IPS-18a (cell line): ENCODE results near the gene HADH.
"Not testable (repeated sequence)": the region's sequence is repeated elsewhere in the genome, so short reads cannot be mapped to it uniquely, and the experiment has no call there.

Experiments
- H3K27ac ChIP-seq: one replicate; pipeline ENCODE4 v1.5.1; 2013; ENCODE audit warnings: low read length
- H3K27me3 ChIP-seq: one replicate; pipeline ENCODE4 v1.6.1; 2013; ENCODE audit warnings: mild to moderate bottlenecking, low read length; ENCODE audit not compliant: control insufficient read depth, insufficient read depth
- H3K36me3 ChIP-seq: one replicate; pipeline ENCODE4 v1.6.1; 2013; ENCODE audit warnings: low read depth, low read length; ENCODE audit not compliant: control insufficient read depth
- H3K4me1 ChIP-seq: one replicate; pipeline ENCODE4 v1.6.1; 2013; ENCODE audit warnings: low read depth, low read length; ENCODE audit not compliant: control insufficient read depth
- H3K4me3 ChIP-seq: one replicate; pipeline ENCODE4 v1.5.1; 2013; ENCODE audit warnings: low read length
- H3K9ac ChIP-seq: one replicate; pipeline ENCODE4 v1.6.1; 2013; ENCODE audit warnings: mild to moderate bottlenecking, low read length, moderate library complexity
- H3K9me3 ChIP-seq: one replicate; pipeline ENCODE4 v1.6.1; 2013; ENCODE audit warnings: low read depth, low read length; ENCODE audit not compliant: control insufficient read depth

Gene HADH

DNA sequence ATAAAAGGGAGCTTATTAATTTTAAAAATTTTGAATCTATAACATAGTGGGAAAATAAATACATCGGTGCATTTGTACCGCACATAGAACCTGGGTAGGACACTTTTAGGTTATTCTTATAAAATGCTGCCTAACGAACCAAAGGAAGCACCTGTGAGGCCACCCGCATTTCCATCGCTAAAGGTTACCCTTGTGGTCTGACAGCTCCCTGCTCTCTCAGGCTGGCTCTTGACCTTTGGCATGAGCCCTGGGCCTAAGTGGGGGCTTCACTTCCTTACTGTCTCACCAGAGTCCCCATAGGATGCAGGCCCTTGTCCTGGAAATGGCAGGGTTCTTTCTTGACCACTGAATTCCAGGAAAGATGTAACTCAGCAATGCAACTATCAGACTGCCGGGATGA, 46.0 kb downstream of the HADH start:
- Histone ChIP-seq H3K27ac (no peak overlapping the region), H3K4me3 (no peak overlapping the region), H3K9ac (no peak overlapping the region), H3K9me3 (no peaks in the 10 kb centered on the region), H3K36me3 (peaks cover 21% of the 10 kb centered on the region), H3K27me3 (no peaks in the 10 kb centered on the region), H3K4me1 (no peaks in the 10 kb centered on the region)

DNA sequence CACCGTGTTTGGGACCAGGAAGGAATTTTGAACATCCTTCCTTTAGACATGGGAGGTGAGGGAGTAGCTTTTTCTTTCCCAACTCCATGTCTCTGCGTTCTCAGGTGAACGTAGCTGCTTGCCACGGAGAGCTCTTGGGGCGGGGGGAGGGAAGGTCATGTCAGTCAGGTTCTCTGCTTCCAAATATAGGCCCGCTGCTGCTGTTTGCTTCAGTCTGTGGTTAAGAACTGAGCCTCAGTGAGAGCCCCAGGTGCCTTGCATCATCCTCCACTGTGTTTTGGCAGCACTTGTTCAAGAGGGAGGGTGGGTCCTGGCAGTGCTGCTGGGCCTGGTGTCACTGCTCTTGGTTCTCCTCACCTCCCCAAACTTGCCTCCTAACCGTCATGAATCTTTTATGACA, 46.5 kb downstream of the HADH start:
- Histone ChIP-seq H3K4me3 (no peak overlapping the region), H3K27ac (no peak overlapping the region), H3K9ac (no peak overlapping the region), H3K27me3 (no peaks in the 10 kb centered on the region), H3K9me3 (no peaks in the 10 kb centered on the region), H3K4me1 (no peaks in the 10 kb centered on the region), H3K36me3 (peaks cover 21% of the 10 kb centered on the region)

DNA sequence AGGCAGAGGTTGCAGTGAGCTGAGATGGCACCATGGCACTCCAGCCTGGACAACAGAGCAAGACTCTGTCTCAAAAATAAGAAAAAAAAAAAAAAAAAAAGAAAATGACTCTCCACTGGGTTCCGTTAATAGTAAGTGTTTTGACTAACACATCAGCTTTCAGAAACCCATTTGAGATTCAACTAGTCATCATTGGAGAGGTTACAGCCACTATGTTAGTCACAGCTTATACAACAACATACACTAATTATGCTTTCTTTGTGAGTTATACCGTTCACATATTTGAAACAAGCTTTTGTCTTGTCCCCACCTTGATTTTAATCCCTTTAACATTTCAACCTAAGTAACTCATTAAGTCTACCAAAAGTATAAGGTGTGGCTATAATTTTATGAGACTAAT, 48.2 kb downstream of the HADH start:
- Histone ChIP-seq H3K4me3 (no peak overlapping the region), H3K27ac (no peak overlapping the region), H3K36me3 (peaks cover 21% of the 10 kb centered on the region), H3K9ac (no peak overlapping the region), H3K4me1 (no peaks in the 10 kb centered on the region), H3K9me3 (no peaks in the 10 kb centered on the region), H3K27me3 (no peaks in the 10 kb centered on the region)

DNA sequence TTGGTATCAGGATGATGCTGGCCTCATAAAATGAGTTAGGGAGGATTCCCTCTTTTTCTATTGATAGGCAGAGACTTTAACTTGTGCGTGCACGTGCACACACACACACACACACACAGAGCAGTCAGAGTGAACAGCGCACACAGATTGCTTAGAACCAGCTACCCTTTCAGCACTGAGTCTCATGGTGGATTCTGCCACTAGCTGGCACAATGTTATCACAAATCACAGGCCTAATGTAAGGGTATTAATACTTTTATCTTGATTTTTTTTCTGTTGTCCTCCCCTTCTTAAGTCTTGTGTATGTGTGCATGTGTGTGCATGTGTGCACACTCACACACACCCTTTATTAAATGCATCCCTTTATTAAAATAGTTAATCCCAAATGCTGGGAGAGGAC, 53.2 kb downstream of the HADH start:
- Histone ChIP-seq H3K36me3 (no peaks in the 10 kb centered on the region), H3K9ac (no peak overlapping the region), H3K4me3 (no peak overlapping the region), H3K27me3 (no peaks in the 10 kb centered on the region), H3K9me3 (no peaks in the 10 kb centered on the region), H3K27ac (no peak overlapping the region), H3K4me1 (no peaks in the 10 kb centered on the region)

DNA sequence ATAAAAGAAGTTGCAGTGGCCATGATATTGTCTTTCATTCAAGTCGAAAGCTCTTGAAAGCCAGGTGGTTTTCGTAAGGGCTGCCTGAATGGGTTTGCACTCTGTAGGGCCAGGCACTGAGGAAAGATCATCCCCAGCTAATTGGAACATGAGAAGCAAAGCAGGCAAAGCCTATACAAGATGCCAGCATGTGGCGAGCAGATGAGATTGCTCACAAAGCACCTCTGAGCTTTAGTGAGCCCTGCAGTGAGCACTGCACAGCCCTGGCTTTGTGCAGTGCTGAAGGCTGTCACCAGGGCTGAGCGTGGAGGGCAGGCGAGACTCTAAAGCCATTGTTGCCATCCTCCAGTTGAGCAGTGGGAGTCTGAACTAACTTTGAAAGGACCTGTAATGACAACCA, 53.8 kb downstream of the HADH start:
- no peaks in the 10 kb centered on the region for H3K9me3 ChIP-seq
- H3K36me3 ChIP-seq, result no peaks in the 10 kb centered on the region
- H3K27ac ChIP-seq, result no peak overlapping the region
- H3K4me3 ChIP-seq, result no peak overlapping the region
- H3K9ac ChIP-seq, result no peak overlapping the region
- H3K27me3 ChIP-seq, result no peaks in the 10 kb centered on the region
- no peaks in the 10 kb centered on the region for H3K4me1 ChIP-seq

DNA sequence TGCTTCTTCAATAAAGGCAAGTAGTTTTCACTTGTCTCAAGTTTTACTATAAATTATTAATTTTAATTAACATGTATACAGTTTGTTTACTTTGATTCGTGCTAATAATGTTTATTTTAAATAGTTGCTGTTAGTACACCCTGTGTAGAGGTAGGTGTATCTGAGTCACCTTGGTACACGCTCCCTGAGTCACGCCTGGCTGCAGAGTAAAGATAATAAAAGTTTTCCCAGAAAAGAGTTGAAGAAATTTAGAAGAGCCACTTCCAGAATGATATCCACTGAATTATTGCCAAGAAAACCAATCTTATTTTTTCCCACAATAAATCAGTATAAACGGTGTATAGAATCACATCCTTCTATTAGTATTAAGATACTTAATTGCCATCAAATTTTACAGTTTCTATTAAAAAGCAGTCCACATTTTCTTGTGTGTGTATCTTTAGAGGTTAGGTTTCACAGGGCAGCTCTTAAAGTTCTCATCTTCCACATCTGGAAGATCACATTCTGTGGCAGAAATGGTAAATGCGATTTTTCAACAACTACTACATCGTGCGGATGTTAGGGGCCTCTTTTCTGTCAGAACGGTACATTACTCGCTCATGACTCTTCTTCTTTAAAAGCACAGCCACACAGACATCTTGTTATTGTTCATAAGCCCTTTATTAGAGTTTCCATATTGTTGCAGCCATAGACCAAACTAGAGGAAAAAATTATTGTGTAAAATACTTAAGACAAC, 55.4 kb downstream of the HADH start:
- Histone ChIP-seq H3K27ac (no peak overlapping the region), H3K9me3 (no peaks in the 10 kb centered on the region), H3K4me3 (no peak overlapping the region), H3K9ac (no peak overlapping the region), H3K4me1 (no peaks in the 10 kb centered on the region), H3K36me3 (no peaks in the 10 kb centered on the region), H3K27me3 (no peaks in the 10 kb centered on the region)

DNA sequence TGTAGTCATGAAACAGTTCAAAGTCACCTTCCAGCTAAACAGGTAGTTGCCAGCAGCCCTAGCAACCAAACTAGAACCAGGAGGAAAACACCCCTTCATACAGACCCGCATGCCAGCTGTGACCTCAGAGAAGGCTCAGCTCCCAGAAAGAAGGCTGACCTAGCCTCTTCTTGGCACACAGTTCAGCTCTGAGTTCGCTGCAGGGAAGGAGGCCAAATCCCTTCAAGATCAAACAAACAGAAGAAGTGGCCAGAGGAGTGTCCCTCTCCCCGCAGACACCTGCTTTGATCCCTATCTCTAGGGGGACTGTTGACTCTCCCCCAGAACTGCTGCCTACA, 56.0 kb downstream of the HADH start:
- no peaks in the 10 kb centered on the region for H3K4me1 ChIP-seq
- H3K36me3 ChIP-seq, result no peaks in the 10 kb centered on the region
- no peak overlapping the region for H3K27ac ChIP-seq
- H3K27me3 ChIP-seq, result no peaks in the 10 kb centered on the region
- H3K9me3 ChIP-seq, result no peaks in the 10 kb centered on the region
- no peak overlapping the region for H3K9ac ChIP-seq
- H3K4me3 ChIP-seq, result no peak overlapping the region

DNA sequence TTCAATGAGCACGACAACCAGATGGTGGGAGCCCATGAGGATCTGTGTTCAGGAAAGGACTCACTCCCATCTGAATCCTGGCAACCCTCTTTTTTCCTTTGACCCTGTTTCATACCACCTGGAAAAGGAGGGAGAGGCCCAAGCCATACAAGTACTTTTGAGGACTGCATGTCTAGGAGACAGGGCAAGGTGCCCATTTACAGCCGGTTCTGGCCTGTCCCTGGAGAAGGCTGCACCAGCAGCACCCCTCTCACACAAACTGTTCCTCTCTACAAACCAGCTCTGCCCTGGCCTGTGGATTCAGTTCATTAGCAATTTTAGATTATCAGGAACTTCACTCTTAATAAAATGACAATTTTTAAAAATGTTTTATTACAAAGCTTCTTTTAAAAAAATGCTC, 57.5 kb downstream of the HADH start:
- Histone ChIP-seq H3K36me3 (no peaks in the 10 kb centered on the region), H3K9ac (no peak overlapping the region), H3K9me3 (no peaks in the 10 kb centered on the region), H3K4me1 (no peaks in the 10 kb centered on the region), H3K4me3 (no peak overlapping the region), H3K27ac (no peak overlapping the region), H3K27me3 (no peaks in the 10 kb centered on the region)

DNA sequence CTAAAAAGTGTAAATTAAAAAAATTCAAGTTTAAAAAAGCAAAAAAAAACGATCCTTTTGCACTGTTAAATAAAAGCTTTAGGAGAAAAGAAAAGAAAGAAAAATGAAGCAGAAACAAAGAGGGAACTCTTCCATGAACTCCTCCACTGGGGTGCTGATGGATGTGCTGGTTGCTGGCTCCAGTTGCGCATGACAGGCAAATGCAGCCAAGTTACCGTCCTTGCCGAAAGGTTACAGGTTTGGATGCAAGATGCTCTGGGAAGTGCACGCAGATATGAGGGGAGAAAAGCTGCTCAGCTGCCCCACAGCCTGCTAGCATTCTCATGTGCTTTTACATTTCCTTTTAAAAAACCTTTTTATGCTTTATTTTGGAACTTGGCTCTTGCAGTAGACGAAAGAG, 58.5 kb downstream of the HADH start:
- Histone ChIP-seq H3K9me3 (no peaks in the 10 kb centered on the region), H3K27ac (no peak overlapping the region), H3K4me3 (no peak overlapping the region), H3K36me3 (no peaks in the 10 kb centered on the region), H3K27me3 (no peaks in the 10 kb centered on the region), H3K4me1 (no peaks in the 10 kb centered on the region), H3K9ac (no peak overlapping the region)

DNA sequence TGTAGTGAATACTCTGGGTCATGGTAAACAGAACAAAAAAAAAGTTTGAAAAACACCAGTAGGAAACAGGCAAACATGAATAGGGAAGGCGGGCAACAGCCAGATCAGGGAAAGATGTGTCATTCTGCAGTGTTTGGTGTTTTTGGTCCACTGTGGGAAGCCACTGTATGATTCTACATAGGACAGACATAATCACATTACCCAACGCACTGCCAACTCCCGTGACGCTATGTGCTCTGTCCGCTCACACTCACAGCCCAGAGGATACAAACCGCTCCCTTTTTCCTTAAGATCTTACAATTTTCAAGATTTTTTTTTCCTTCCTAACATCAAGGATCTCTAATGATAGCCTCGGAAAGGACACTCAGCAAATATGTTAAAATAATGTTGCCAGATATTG, 59.3 kb downstream of the HADH start:
- H3K27me3 ChIP-seq, result no peaks in the 10 kb centered on the region
- no peaks in the 10 kb centered on the region for H3K9me3 ChIP-seq
- H3K36me3 ChIP-seq, result no peaks in the 10 kb centered on the region
- H3K9ac ChIP-seq, result no peak overlapping the region
- no peaks in the 10 kb centered on the region for H3K4me1 ChIP-seq
- no peak overlapping the region for H3K4me3 ChIP-seq
- H3K27ac ChIP-seq, result no peak overlapping the region

DNA sequence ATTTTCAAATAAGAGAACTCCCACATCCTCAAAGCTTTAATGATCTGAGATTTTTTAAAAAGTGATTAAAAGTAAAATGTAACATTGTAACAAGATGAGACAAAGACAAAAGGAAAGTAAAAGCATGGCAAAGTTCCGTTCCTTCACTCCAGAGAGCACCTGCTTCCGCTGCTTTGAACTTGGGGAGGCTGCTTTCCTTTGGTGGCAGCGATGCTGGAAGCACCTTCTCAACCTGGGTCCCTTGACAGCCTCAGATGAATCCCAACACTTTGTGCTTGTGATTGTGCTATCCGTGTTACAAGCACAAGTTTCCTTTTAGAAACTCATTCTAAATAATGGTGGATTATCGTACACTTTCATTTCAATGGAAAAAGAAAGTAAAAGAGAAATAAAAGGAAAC, 59.7 kb downstream of the HADH start:
- no peak overlapping the region for H3K4me3 ChIP-seq
- H3K9ac ChIP-seq, result no peak overlapping the region
- H3K4me1 ChIP-seq, result no peaks in the 10 kb centered on the region

DNA sequence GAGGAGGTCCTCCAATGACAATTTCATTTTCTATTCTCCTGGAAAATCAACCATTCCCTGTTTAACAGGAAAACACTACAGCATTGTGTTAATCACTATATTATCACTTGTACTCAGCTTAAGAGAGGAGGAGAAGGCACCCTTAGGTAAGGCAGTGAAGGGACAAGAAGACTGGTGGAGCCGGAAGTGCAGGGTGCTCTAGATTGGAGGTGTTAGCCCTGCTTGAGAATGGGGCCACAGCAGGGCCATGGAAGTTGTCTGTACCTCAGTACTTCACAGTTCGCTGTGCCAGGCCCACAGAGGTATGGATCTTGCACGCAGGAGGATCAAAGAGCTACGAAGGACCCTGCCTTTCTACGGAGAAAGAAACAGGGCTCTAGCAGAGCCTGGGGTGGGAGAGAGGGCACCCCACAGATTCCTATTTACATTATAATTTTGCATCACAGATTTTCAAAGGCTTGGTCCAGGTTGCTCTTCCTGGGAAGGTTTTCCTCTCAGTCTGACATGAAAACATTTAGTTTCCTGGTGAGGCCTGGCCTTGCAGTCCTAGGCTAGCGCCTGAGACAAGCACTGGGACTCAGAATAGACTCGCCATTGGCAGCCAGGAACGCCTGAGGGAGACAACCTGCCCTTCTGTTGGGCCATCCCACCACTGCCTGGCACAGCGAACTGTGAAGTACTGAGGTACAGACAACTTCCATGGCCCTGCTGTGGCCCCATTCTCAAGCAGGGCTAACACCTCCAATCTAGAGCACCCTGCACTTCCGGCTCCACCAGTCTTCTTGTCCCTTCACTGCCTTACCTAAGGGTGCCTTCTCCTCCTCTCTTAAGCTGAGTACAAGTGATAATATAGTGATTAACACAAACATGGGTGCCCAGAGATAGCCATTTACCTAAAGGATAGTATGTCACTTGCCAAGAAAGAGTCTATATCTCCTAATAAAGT, 60.8 kb downstream of the HADH start:
- not testable (repeated sequence) for H3K27me3 ChIP-seq, H3K9me3 ChIP-seq, H3K27ac ChIP-seq, H3K4me1 ChIP-seq, H3K9ac ChIP-seq, H3K36me3 ChIP-seq, H3K4me3 ChIP-seq

More for the DNA sequence above, 59.7 kb downstream of the HADH start:
- Histone ChIP-seq H3K27ac (no peak overlapping the region), H3K27me3 (no peaks in the 10 kb centered on the region), H3K36me3 (no peaks in the 10 kb centered on the region), H3K9me3 (no peaks in the 10 kb centered on the region)
